ENCODE results near the gene COX6A1.
"Not testable (repeated sequence)": the region's sequence is repeated elsewhere in the genome, so short reads cannot be mapped to it uniquely, and the experiment has no call there.

Gene COX6A1

DNA sequence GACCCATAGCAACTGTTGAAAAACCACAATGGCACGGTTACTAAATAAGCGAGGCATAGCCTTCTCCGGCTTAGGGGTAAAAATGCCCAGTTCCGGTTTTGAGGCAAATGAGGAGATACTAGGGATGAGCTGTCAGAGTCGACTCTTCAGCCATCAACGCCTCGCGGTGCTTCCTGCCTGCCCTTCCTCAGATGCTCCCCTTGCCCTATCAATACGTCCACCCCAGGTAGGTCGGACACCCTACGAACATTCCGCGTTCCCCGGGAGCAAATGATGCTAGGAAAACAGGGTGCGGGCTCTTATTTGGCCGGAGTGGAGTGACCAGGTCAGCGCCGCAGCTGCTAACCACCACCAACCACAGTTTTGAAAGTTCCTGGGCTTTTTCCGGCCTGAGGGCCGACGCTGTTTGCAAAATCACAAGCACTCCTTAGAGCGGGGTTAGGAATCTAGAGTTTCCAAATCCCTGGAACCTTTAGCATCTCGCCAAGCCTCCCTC, 30.5 kb downstream of the COX6A1 start:
- DNase-seq (ENCODE audit: low spot score) = no peak

DNA sequence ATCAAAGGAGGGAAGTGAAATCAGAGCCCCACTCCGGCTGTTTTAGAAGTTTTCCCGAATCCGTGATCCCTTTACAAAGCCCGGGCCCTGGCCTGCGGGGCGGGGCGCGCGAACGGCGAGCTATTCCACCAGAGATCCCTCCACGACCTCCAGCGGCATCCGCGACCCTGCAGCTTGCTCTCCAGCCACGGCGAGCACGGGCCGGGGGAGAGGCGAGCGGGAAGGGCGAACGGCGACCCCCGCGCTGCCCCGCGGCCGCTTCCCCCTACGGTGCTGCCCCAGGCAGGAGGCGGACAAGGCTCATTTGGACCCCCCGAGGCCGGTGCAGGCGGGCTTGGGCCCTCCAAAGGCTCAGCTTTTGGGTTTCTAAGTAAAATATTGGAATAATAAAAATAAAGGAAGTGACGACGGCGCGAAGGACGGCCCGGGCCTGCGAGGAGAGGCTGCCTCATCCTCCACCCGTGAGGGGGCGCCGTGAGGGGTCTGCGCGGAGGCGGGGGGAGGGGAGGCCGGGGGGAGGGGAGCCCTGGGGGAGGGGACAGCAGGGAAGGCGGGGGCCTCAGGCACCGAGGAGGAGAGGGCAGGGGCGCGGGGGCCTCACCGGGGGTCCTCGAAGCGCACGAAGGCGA, 31.0 kb downstream of the COX6A1 start:
- no peak for DNase-seq (ENCODE audit: low spot score)

DNA sequence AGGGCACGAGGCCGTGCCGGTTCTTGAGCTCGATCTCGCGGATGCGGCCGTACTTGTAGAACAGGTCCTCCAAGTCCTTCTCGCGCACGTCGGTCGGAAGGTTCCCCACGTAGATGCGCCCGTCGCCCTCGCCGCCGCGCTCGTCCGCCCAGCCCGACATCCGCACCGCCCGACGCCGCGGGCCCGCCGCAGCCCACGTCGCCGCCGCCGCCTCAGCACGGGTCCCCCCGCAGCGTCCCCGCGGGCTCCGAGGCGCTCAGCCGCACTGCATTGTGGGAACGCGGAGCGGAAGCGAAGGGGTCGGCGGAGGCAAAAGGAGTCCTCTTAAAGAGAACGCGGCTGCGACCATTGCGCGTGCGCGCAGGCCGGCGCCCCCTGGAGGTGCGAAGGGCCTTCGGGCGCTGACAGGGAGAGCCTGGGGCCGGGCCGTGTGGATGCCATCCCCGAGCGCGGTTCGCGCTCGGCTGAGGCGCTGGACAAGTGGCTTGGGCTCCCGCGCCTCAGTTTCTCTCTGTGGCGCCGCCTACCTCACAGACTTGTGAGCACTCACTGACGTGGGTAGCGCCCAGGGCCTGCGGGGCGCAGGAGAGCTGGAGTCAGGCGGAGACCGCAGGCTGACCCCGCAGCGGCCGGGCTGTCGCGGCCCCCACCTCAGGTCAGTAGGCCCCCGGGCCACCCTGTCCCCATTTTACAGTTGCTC, 31.7 kb downstream of the COX6A1 start, which contains the start of gene SRSF9:
Gene SRSF9 (minus strand): TSS at position 299 of the 700 bp plus-strand sequence. CDS start 139 bp downstream, at position 160.
- peak; percentile 97 for DNase-seq (ENCODE audit: low spot score)

DNA sequence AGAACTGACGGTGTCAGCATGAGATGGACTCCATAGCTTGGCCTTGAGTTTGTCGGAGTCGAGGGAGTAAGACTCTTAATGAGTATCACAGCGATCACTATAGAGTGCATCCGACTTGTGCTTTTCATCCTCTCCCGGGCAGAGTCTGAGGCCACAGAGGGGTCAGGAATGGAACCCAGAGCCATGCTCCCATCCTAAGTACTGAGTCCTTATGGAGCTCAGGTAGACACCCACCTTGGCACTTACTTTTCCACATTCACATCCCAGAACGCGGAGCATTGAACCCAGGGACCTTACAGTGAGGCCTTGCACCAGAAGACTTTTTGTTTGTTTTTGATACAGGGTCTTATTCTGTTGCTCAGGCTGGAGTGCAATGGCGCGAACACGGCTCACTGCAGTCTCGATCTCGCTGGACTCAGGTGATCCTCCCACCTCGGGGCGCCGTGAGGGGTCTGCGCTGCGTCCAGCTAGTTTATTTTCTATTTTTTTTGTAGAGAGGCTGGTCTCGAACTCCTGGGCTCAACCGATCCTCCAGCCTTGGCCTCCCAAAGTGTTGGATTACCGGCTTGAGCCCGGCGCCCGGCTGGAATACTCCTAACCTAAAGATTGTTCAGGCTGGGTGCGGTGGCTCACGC, 32.4 kb downstream of the COX6A1 start:
- no peak for DNase-seq (ENCODE audit: low spot score)

DNA sequence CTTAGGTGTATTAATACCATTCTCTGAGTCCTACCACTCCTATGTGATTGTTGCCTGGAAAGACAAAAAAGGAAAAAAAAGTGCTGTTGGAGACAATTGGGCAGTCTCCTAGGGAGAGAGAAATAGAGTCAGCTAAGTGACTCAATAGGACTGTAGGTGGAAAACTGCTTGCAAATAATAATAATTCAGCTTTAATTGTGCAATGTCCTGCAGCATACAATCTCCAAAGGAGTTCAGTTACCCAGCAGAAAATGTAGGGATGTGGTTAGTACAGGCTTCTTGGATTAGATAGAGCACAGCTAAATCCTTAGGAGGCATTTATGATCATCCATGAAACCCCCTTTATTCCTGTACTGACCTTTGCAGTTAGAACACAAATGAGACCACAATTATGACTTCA, 34.6 kb downstream of the COX6A1 start:
- DNase-seq (ENCODE audit: low spot score) = no peak

DNA sequence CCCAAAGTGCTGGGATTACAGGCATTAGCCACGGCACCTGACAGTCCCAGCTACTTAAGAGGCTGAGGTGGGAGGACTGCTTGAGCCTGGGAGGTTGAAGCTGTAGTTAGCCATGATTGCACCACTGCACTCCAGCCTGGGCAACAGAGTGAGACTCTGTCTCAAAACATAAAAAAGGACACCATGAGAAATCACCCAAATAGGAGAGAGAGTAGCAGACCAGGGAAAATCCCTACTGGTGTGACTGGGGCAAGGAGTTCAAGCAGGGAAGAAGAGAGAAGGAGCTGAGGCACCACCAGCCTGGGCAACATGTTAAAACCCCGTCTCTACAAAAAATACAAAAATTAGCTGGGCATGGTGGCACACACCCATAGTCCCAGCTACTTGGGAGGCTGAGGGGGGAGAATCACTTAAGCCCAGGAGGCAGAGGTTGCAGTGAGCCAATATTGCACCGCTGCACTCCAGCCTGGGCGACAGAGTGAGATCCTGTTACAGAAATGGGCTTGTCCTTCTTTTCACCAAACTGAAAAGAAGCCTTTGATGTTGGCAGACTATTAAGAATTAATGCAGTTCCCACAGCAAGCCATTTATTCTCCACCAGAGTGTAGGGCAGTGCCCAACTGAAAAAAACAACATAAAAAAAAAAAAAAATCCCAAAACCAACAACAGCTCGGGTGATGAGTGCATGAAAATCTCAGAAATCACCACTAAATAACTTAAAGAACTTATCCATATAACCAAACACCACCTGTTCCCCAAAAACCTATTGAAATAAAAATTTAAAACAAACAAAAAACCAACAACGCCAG, 36.1 kb downstream of the COX6A1 start:
- no peak for DNase-seq (ENCODE audit: low spot score)

DNA sequence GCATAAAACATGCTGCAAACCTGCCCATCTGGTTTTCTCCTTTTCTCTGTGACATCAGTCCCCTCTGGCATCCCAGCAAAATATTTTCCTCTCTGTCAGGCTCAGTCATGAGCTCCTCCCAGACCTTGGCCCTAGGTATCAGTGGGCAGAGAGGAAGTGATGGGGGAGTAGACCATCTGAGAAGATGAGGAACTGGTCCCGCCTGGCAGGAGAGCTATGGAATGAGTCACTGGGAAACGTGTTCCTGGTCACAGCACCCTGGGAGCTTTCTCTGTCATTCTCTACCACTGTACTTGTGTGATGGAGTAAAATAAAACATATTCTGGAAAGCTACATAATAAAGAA, 36.7 kb downstream of the COX6A1 start:
- no peak for DNase-seq (ENCODE audit: low spot score)

DNA sequence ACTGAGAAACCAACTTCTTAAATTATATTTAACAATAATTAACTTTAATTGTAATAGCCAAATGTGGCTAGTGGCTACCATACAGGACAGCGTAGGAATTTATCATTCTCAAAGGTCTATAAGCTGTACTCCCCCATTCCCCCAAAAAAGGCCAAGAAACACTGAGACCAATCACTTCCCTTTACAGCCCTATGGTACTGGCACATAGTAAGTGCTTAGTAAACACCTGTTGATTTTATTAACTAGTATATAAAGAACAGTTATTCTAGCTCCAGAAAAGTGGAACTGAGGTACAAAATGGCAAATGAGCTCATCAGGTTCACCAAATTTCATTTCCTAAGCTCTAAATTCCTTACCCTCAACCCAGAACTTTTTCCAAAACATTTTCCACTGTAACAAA, 37.7 kb downstream of the COX6A1 start:
- no peak for DNase-seq (ENCODE audit: low spot score)

DNA sequence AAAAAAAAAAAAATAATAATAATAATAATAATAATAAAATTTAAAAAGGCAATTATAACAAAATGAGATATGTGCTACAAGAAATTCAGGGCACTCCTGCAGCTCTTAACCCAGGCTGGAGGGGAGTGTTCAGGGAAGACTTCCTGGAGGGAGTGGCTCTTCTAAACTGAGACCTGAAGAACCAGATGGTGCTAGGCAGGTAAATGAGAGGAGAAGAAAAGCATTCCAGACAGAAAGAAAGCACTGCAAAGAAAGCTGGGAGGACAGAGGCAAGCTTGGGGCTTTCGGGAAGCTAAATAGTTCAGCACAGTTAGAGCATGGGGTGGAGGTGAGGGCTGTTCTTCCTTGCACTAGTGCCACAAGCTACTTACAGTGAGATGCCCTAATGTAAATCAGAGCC, 41.5 kb downstream of the COX6A1 start:
- no peak for DNase-seq (ENCODE audit: low spot score)

DNA sequence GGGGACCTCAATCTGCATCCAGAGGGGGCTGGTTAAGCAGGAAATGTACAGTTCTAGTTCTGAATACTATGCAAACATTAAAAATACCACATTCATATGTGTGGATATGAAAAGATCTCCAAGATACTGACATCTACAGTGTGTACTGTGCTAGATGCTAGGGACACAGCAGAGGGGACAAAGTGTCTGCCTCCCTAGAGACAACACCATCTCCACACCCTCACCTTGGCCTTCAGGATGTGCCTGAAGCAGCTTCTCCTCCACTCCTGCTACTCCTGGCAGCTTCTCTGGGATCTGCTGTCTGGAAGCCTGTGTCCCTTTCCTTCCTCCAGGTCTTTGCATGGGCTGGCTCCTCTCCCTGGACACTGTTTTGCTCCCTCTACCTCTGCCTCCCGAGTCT, 42.3 kb downstream of the COX6A1 start:
- no peak for DNase-seq (ENCODE audit: low spot score)

DNA sequence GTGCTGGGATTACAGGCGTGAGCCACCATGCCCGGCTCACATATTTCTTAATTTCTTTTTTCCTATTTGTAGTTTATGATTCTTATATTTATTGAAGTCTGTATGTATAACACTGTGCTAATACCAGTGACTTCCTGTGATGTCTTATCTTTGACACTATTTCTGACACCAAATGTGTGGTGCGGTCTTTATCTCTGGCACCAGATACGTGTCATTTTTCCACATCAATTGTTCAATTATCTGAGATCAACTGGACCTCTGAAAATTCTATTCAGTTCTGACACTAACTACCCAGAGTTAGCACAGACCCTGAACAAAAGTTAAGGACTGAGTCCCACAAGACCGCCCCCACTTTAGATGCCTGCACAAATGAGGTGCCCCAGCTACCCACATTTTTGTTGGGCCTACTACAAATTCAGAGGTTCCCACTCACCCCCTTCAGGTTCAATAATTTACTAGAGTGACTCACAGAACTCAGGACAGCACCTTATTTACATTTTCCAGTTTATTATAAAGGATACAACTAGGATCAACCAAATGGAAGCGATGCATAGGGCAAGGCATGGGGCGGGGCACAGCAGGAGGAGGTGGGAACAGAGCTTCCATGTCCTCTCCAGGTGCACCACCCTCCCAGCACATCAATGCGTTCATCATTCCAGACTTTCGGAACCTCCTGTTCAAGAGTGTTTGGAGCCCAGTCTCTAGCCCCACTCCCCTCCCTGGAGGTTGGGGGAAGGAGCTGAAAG, 43.3 kb downstream of the COX6A1 start:
- DNase-seq (ENCODE audit: low spot score) = no peak

DNA sequence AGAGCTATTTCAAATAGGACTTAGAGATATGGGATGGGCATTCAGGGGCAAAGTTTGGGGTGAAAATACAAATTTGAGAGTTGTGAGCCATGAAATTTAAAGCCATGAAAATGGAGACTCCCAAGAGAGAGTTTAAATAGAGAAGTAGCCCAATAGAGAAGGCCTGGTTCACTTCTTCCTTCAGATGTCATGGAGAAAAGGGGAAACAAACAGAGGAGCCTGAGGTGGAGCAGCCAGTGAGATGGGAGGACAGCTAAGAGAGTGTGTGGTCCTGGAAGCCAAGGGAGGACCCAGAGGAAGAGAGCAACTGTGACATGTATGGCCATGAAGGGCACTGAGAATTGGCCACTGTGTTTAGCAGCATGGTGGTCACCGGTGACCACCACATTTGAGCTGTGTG, 45.7 kb downstream of the COX6A1 start:
- DNase-seq (ENCODE audit: low spot score) = no peak

DNA sequence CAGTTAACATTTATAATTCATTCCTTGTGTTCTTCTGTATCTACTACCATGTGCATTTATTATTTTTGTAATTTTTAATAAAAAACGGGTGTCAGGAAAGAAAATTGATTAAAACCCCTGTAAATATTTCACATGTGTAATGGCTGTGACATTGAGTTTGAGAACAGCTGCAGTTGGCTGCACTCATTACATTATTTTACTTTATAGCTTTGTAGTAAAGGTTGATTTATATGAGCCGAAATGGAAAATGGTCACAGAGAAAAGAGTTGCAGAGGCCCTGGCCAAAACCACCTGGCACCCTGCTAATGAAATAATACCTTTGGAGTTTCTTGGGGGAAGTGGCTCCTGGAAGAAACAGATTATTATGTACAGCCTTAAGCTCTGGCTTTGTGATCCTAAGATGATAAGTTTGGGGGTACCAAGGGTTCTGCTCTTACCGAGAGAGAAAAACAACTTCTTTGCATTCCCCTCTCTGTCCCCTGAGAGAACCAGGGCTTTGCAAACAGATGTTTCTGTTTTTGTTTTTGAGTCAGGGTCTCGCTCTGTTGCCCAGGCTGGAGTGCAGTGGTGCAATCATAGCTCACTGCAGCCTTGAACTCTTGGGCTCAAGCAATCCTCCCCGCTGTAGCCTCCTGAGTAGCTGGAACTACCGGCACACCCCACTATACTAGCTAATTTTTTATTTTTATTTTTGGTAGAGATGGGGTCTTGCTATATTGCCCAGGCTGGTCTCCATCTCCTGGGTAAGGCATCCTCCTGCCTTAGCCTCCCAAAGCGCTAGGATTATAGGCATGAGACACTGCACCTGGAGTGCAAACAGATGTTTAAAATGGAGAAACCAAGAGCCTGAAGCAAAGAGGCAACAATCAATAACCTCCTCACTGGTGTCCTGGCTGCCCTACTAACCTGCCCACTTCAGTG, 48.3 kb downstream of the COX6A1 start:
- no peak for DNase-seq (ENCODE audit: low spot score)

DNA sequence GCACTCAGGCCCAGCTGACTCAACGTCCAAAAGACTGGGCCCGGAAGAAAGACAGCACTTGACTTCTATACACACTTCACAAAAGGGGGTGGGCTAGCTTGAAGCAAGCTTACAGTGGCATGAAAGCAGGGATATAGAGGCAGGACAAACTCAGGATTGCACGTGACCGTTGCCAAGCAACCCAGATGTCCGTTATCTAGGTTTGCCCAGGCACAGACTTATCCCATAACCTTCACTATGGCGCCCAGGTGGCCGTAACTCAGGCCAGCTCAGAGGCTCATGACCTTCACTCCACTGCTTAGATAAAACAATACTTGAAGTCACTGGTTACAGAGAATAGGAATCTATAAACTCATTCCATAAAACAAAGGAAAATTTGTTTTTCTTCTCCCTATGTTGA, 49.6 kb downstream of the COX6A1 start:
- not testable (repeated sequence) for DNase-seq (ENCODE audit: low spot score)

DNA sequence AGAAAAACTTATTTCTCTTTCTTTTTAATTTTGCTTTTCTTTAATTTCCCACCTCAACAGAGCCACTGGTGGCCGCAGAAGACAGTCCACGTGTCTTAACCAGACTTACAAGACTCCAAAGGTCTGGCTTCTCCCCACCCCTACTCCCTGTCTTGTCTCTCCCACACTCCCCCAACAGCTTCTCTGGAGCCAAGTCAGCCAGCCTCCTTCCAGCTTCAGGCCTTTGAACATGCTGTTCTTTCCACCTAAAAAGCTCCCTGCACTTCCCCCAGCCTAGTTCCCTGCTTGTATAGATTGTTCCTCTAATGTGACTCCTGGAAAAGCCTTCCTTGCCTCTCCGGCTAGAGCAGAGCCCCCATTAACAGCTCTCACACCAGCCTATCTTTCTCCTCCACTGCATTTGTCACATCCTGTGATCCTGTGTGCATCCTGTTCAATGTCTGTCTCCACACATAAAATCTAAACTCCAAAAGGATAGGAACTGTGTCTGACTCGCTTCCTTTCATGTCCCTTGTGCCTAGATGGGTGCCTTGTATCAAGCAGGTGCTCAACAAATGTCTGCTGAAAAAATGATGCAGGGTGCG, 50.2 kb downstream of the COX6A1 start:
- no peak for DNase-seq (ENCODE audit: low spot score)

DNA sequence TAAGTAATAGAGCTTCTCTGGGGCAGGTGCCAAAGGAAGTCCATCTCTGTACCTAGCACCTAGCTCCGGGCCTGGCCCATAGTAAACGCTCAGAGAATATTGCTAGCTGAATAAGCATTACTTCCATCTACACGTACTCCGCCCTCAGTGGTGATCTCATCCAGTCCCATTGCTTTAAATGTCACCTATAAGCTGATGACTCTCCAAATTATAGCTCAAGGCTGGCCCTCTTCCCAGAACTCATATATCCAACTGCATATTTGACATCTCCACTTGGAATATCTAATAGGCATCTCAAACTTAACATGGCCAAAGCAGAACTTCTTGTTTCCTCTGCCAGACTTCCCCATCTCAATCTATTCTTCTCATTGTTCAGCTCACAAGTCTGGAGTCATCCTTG, 51.1 kb downstream of the COX6A1 start:
- DNase-seq (ENCODE audit: low spot score) = no peak

DNA sequence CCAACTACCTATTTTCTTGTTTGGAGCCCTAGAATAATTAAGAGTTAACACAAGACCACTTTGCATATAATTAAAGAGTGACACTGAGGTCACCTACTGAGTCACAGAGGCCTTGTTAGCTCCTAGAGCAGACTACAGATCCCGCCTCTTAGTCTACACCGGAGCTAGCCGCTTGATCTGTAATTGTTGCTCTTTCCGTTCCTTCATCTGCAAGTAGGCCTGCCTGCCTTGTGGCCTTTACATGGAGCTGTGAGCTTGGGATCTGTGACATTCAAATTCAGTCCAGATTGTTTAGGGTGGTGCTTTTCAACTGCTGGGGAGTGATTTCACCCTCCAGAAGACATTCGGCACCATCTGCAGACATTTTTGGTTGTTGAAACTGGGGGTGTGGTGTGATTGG, 52.4 kb downstream of the COX6A1 start:
- DNase-seq (ENCODE audit: low spot score) = no peak
